IMR-90 (cell line): Measurements from ENCODE around the gene LMTK2. TPM values are rescaled to one million over a fixed set of nuclear protein-coding genes. Genes with fewer than 3 reads are reported as not detected.

Experiments used
- ATAC-seq: fragments of 200-7000 bp; cut with Tn5 transposase; 2 replicates; pipeline ENCODE4 v1.9.1; 2020; ENCODE audit warnings: low read depth, mild to moderate bottlenecking, moderate library complexity
- BruUV-seq: library from RNA; stranded (reverse); fragments of 400-500 nt; replicated peaks from 2 replicates; lab custom pipeline; 2021; lab: Mats Ljungman, UMichigan
- CTCF ChIA-PET: fragments of 300-600 bp; formaldehyde crosslinking; extraction: SDS; loops from one replicate; lab custom pipeline; 2021; ENCODE audit warnings: antibody characterized with exemption; lab: Yijun Ruan, JAX
- POLR2A ChIA-PET: fragments of 300-600 bp; sonication (Branson Sonifier 250); formaldehyde crosslinking; loops from one replicate; lab custom pipeline; 2022; ENCODE audit warnings: antibody characterized with exemption; ENCODE audit not compliant: unreplicated experiment; lab: Charles Lee
- DNase-seq: peaks from one replicate; pipeline ENCODE4 v3.0.0; 2013
- H2AFZ ChIP-seq: replicated peaks from 2 replicates; pipeline ENCODE3; 2013; ENCODE audit warnings: low read length, mild to moderate bottlenecking; ENCODE audit not compliant: poor library complexity
- H2AK5ac ChIP-seq: 2 replicates; pipeline ENCODE4 v1.6.1; 2013; ENCODE audit warnings: low read depth, low read length, inconsistent platforms
- H2AK9ac ChIP-seq: replicated peaks from 2 replicates; pipeline ENCODE3; 2013; ENCODE audit warnings: mild to moderate bottlenecking, low read depth, low read length, moderate library complexity; ENCODE audit not compliant: poor library complexity
- H2BK120ac ChIP-seq: 2 replicates; pipeline ENCODE4 v1.6.1; 2013; ENCODE audit warnings: low read depth, low read length, inconsistent platforms
- H2BK15ac ChIP-seq: 3 replicates; pipeline ENCODE4 v1.6.1; 2013; ENCODE audit warnings: low read depth, low read length, inconsistent platforms
- H2BK20ac ChIP-seq: 2 replicates; pipeline ENCODE4 v1.6.1; 2013; ENCODE audit warnings: low read depth, mild to moderate bottlenecking, inconsistent platforms, low read length, moderate library complexity
- H2BK5ac ChIP-seq: 2 replicates; pipeline ENCODE4 v1.6.1; 2013; ENCODE audit warnings: mild to moderate bottlenecking, low read depth, low read length, inconsistent platforms; ENCODE audit not compliant: poor library complexity, severe bottlenecking
- H3K14ac ChIP-seq: replicated peaks from 2 replicates; pipeline ENCODE4 v1.6.1; 2013; ENCODE audit warnings: low read depth, low read length, inconsistent platforms
- H3K18ac ChIP-seq: 2 replicates; pipeline ENCODE4 v1.6.1; 2013; ENCODE audit warnings: low read depth, low read length, control low read depth
- H3K23ac ChIP-seq: 2 replicates; pipeline ENCODE4 v1.6.1; 2013; ENCODE audit warnings: low read depth, low read length, inconsistent platforms
- H3K27ac ChIP-seq: 2 replicates; pipeline ENCODE4 v1.5.1; 2013; ENCODE audit warnings: mild to moderate bottlenecking, control low read depth, low read length; ENCODE audit not compliant: insufficient read depth
- H3K27me3 ChIP-seq: 2 replicates; pipeline ENCODE4 v1.6.1; 2013; ENCODE audit warnings: low read length; ENCODE audit not compliant: control insufficient read depth, insufficient read depth
- H3K36me3 ChIP-seq: 2 replicates; pipeline ENCODE4 v1.6.1; 2013; ENCODE audit warnings: low read length, mixed read lengths; ENCODE audit not compliant: control insufficient read depth, insufficient read depth
- H3K4ac ChIP-seq: 2 replicates; pipeline ENCODE4 v1.6.1; 2013; ENCODE audit warnings: low read depth, low read length, inconsistent platforms
- H3K4me1 ChIP-seq: 2 replicates; pipeline ENCODE4 v1.6.1; 2013; ENCODE audit warnings: low read length, mixed read lengths; ENCODE audit not compliant: control insufficient read depth, insufficient read depth
- H3K4me2 ChIP-seq: 2 replicates; pipeline ENCODE4 v1.6.1; 2013; ENCODE audit warnings: low read depth, mild to moderate bottlenecking, control low read depth, low read length, moderate library complexity
- H3K4me3 ChIP-seq: 2 replicates; pipeline ENCODE4 v1.5.1; 2013; ENCODE audit warnings: low read depth, mild to moderate bottlenecking, control low read depth, low read length, moderate library complexity; ENCODE audit not compliant: insufficient read depth
- H3K56ac ChIP-seq: 2 replicates; pipeline ENCODE4 v1.6.1; 2013; ENCODE audit warnings: low read length, inconsistent platforms; ENCODE audit not compliant: insufficient read depth; ENCODE audit errors: extremely low read depth
- H3K79me1 ChIP-seq, 2 experiments: 2 replicates each; pipeline ENCODE4 v1.6.1; 2013; ENCODE audit warnings: low read length in 2 of 2, inconsistent platforms in 1 of 2, low read depth in 1 of 2
- H3K9ac ChIP-seq: 2 replicates; pipeline ENCODE4 v1.6.1; 2013; ENCODE audit warnings: low read depth, low read length, control low read depth
- H3K9me1 ChIP-seq: 2 replicates; pipeline ENCODE4 v1.6.1; 2013; ENCODE audit warnings: low read length, inconsistent platforms; ENCODE audit not compliant: insufficient read depth
- H3K9me3 ChIP-seq: 2 replicates; pipeline ENCODE4 v1.6.1; 2013; ENCODE audit warnings: low read length; ENCODE audit not compliant: control insufficient read depth, insufficient read depth
- H4K20me1 ChIP-seq: 2 replicates; pipeline ENCODE4 v1.6.1; 2013; ENCODE audit warnings: low read length, inconsistent platforms; ENCODE audit not compliant: insufficient read depth
- H4K5ac ChIP-seq: 2 replicates; pipeline ENCODE4 v1.6.1; 2013; ENCODE audit warnings: mild to moderate bottlenecking, low read depth, low read length, control low read depth
- H4K8ac ChIP-seq, 2 experiments: 2 replicates each; pipeline ENCODE4 v1.6.1; 2013; ENCODE audit warnings: low read depth in 2 of 2, low read length in 2 of 2, control low read depth in 1 of 2, inconsistent platforms in 1 of 2
- H4K91ac ChIP-seq: 2 replicates; pipeline ENCODE4 v1.6.1; 2013; ENCODE audit warnings: low read depth, low read length, inconsistent platforms; ENCODE audit not compliant: insufficient read depth
- BHLHE40 ChIP-seq: fragments of 150-350 bp; IDR thresholded peaks from 2 replicates; pipeline ENCODE4 v1.6.1; 2016; ENCODE audit warnings: mild to moderate bottlenecking, low read depth, low read length
- CEBPB ChIP-seq: IDR thresholded peaks from 2 replicates; pipeline ENCODE4 v1.6.1; 2012; ENCODE audit warnings: low read depth, low read length, improper control_type of control experiment
- ELK1 ChIP-seq: fragments of 150-350 bp; IDR thresholded peaks from 2 replicates; pipeline ENCODE4 v1.6.1; 2016; ENCODE audit warnings: low read depth, mild to moderate bottlenecking, low read length, moderate library complexity, borderline replicate concordance
- FOS ChIP-seq: fragments of 150-350 bp; IDR thresholded peaks from 2 replicates; pipeline ENCODE4 v1.6.1; 2016; ENCODE audit warnings: low read depth, low read length
- MXI1 ChIP-seq: IDR thresholded peaks from 2 replicates; pipeline ENCODE4 v1.6.1; 2012; ENCODE audit warnings: low read depth, mild to moderate bottlenecking, low read length, moderate library complexity, borderline replicate concordance
- NFE2L2 ChIP-seq: fragments of 150-350 bp; IDR thresholded peaks from 2 replicates; pipeline ENCODE4 v1.6.1; 2016; ENCODE audit warnings: low read depth, mild to moderate bottlenecking, low read length
- RAD21 ChIP-seq: IDR thresholded peaks from 2 replicates; pipeline ENCODE4 v1.6.1; 2012; ENCODE audit warnings: low read length, improper control_type of control experiment
- RCOR1 ChIP-seq: IDR thresholded peaks from 2 replicates; pipeline ENCODE4 v1.6.1; 2012; ENCODE audit warnings: mild to moderate bottlenecking, low read length, improper control_type of control experiment; ENCODE audit not compliant: insufficient replicate concordance
- RFX5 ChIP-seq: IDR thresholded peaks from 2 replicates; pipeline ENCODE4 v1.8.0; 2012; ENCODE audit warnings: low read depth, mild to moderate bottlenecking, low read length, moderate library complexity
- WGBS, 2 experiments: methylation state at CpG; one replicate each; pipeline versions ENCODE4 v1.1.5 to v1.1.7; 2013; ENCODE audit warnings: missing lambda C conversion rate in 2 of 2; ENCODE audit not compliant: insufficient read length in 1 of 2; ENCODE audit errors: extremely low coverage in 2 of 2; 5-methylcytosine and 5-hydroxymethylcytosine counted together
- dilution Hi-C: fragments of 300-500 bp; cut with HindIII; formaldehyde crosslinking; loops from one replicate; pipeline ENCODE4 v1.14.3; 2018; ENCODE audit warnings: low sequenced_read_pairs; ENCODE audit not compliant: unreplicated experiment
- in situ Hi-C: fragments of 300-500 bp; cut with MboI; formaldehyde crosslinking; loops from 3 replicates; pipeline ENCODE4 v1.14.3; 2019; ENCODE audit warnings: low sequenced_read_pairs, inconsistent platforms, mixed read lengths
- intact Hi-C: fragments of 100-400 bp; cut with micrococcal nuclease; formaldehyde crosslinking; loops from 2 replicates; pipeline ENCODE4 v1.10.0; 2022
- polyA plus RNA-seq, 3 experiments: library from polyadenylated mRNA; depleted of rRNA; stranded (reverse); fragments of >200 nt; gene quantifications; 2 replicates each; pipeline ENCODE4 v1.2.3, GENCODE V29; 2012; ENCODE audit warnings: low replicate concordance in 1 of 3
- total RNA-seq: library from RNA; depleted of rRNA; stranded (reverse); fragments of >200 nt; gene quantifications from 2 replicates; pipeline ENCODE4 v1.2.3, GENCODE V29; 2012
- TF ChIP-seq, protein P1 (sequence below): fragments of 150-350 bp; IDR thresholded peaks from 2 replicates; pipeline ENCODE4 v1.6.1; 2017; ENCODE audit warnings: mild to moderate bottlenecking, antibody characterized with exemption, low read length, low read depth
- TF ChIP-seq, protein P2 (sequence below): conservative IDR thresholded peaks from 2 replicates; pipeline ENCODE4 v1.5.1; 2012; ENCODE audit warnings: mild to moderate bottlenecking, low read depth, low read length, improper control_type of control experiment

LMTK2 gene
- total and polyA plus RNA-seq, 2 of the 4 experiments (the other 2 are of a cell fraction) = 4.4 to 5.0 TPM

- no peak for TF ChIP-seq RAD21
Measured at GRCh38 chr7:98206451-98207330, 100.0 kb downstream of the LMTK2 start (continued).

DNA sequence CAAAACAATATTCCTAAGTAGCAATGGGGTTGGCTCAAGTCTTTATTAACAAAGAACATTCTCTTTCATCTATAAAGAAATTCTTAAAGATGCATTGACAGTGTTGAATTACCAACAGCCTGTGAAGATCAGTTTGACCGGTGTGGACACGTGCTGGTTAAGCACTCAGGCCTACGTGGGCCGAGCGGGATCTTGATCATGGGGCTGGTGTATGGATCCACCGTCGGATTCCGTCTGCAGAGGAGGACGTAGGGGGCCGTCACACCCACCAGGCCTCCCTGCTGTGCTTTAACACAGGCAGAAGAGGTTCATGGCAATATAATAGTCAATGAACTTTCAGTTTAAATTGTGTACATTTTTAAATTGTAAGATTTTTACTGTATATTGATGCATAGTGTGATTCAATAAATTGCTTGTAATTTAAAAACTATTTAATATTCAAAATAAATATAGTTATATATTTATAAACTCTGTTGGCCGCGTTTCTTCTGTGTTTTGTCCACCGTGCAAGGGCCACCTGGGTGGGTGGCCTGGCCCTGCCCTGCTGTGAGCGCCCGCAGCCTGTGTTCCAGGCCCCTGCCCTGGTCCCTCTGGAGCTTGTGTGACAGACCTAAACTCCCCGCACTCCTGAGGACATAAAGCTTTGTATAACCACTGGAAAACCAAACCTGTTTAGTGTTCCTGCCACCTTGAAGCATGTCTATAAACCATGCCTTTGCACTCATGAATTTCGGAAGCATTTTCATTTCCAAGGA is 102.7 kb downstream of the LMTK2 start:
- 92% methylated on average over 5 of the region's 17 CpGs; no CpG with 5 or more reads in 1 of the 2 experiments for WGBS, 2 experiments
- Histone ChIP-seq H3K56ac (no peak overlapping the region), H4K20me1 (no peaks in the 10 kb centered on the region), H2AK5ac (no peak overlapping the region), H3K14ac (no peak overlapping the region), H4K91ac (no peak overlapping the region), H3K23ac (no peak overlapping the region), H3K4me3 (no peak overlapping the region), H3K9ac (no peak overlapping the region), H4K8ac (no peak overlapping the region), H3K27ac (no peak overlapping the region), H3K79me1 (no peaks in the 10 kb centered on the region), H3K36me3 (peaks cover 16% of the 10 kb centered on the region), H3K9me3 (no peaks in the 10 kb centered on the region), H4K5ac (no peak overlapping the region), H3K27me3 (no peaks in the 10 kb centered on the region), H2BK5ac (no peak overlapping the region), H2BK120ac (no peak overlapping the region), H2AFZ (no peak overlapping the region), H3K9me1 (no peaks in the 10 kb centered on the region), H3K4me2 (no peak overlapping the region), H2AK9ac (no peak overlapping the region), H2BK20ac (no peak overlapping the region), H2BK15ac (no peak overlapping the region), H3K4ac (no peak overlapping the region), H3K4me1 (no peaks in the 10 kb centered on the region), H3K18ac (no peak overlapping the region)
- intact Hi-C loops (no loop called here), in situ Hi-C loops (no loop called here), dilution Hi-C loops (no loop called here)
- TF ChIP-seq CEBPB (no peak), RFX5 (no peak), FOS (no peak), BHLHE40 (no peak), ELK1 (no peak), NFE2L2 (no peak), MXI1 (no peak), RCOR1 (no peak)
- TF ChIP-seq, protein P1, sequence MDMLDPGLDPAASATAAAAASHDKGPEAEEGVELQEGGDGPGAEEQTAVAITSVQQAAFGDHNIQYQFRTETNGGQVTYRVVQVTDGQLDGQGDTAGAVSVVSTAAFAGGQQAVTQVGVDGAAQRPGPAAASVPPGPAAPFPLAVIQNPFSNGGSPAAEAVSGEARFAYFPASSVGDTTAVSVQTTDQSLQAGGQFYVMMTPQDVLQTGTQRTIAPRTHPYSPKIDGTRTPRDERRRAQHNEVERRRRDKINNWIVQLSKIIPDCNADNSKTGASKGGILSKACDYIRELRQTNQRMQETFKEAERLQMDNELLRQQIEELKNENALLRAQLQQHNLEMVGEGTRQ = no peak
- TF ChIP-seq, protein P2, sequence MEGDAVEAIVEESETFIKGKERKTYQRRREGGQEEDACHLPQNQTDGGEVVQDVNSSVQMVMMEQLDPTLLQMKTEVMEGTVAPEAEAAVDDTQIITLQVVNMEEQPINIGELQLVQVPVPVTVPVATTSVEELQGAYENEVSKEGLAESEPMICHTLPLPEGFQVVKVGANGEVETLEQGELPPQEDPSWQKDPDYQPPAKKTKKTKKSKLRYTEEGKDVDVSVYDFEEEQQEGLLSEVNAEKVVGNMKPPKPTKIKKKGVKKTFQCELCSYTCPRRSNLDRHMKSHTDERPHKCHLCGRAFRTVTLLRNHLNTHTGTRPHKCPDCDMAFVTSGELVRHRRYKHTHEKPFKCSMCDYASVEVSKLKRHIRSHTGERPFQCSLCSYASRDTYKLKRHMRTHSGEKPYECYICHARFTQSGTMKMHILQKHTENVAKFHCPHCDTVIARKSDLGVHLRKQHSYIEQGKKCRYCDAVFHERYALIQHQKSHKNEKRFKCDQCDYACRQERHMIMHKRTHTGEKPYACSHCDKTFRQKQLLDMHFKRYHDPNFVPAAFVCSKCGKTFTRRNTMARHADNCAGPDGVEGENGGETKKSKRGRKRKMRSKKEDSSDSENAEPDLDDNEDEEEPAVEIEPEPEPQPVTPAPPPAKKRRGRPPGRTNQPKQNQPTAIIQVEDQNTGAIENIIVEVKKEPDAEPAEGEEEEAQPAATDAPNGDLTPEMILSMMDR = no peak
- BruUV-seq = no TSS peak
- DNase-seq (no peak), ATAC-seq (no peak)
- POLR2A ChIA-PET = no interaction called here
- CTCF ChIA-PET = no interaction called here
